Umbilical cord (tissue), 2 donors: ENCODE measurements around the gene PLP1. TPM values are rescaled to one million over a fixed set of nuclear protein-coding genes. Genes with fewer than 3 reads are reported as not detected.
"Not testable (repeated sequence)": the region's sequence is repeated elsewhere in the genome, so short reads cannot be mapped to it uniquely, and the experiment has no call there.

ENCODE experiments used
- DNase-seq: peaks from one replicate; pipeline ENCODE4 v3.0.0-alpha.2; 2015; ENCODE audit warnings: low spot score
- total RNA-seq: library from RNA; depleted of rRNA; stranded (reverse); fragments of >200 nt; gene quantifications from one replicate; pipeline ENCODE4 v1.2.3, GENCODE V29; 2014; ENCODE audit warnings: low replicate concordance; ENCODE audit not compliant: insufficient read depth

Gene PLP1
- 19.0 TPM for total RNA-seq

DNA sequence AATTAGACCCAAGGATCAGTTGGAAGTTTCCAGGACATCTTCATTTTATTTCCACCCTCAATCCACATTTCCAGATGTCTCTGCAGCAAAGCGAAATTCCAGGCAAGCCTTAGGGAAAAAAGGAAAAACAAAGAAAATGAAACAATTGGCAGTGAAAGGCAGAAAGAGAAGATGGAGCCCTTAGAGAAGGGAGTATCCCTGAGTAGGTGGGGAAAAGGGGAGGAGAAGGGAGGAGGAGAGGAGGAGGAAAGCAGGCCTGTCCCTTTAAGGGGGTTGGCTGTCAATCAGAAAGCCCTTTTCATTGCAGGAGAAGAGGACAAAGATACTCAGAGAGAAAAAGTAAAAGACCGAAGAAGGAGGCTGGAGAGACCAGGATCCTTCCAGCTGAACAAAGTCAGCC is at the start of gene PLP1:
PLP1 (plus strand) TSS at position 295 of the 400 bp plus-strand sequence. CDS start 156 bp downstream, outside the sequence.
- no peak for DNase-seq

- no peak for DNase-seq
Measured at GRCh38 chrX:103727115-103727514, 49.5 kb upstream of the PLP1 start.

DNA sequence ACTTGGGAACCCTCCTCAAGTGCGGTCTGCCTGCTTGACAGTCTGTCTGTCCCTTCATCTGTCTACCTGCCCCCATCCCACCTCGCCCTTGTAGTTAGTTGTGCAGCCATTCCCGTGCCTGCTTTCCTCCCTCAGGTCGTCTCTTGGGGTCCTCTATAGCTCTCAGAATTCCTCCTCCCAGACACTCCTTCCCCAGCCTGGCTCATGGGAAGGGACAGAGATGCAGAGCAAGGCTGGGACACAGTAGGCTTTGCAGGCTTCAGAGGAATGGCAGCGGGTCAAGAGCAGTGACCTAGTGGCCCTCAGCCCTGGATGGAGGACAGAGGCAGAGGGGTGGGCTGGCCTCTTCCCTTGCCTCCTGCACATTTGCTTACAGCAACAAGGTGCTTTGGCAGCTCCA is 47.6 kb upstream of the PLP1 start:
- no peak for DNase-seq

DNA sequence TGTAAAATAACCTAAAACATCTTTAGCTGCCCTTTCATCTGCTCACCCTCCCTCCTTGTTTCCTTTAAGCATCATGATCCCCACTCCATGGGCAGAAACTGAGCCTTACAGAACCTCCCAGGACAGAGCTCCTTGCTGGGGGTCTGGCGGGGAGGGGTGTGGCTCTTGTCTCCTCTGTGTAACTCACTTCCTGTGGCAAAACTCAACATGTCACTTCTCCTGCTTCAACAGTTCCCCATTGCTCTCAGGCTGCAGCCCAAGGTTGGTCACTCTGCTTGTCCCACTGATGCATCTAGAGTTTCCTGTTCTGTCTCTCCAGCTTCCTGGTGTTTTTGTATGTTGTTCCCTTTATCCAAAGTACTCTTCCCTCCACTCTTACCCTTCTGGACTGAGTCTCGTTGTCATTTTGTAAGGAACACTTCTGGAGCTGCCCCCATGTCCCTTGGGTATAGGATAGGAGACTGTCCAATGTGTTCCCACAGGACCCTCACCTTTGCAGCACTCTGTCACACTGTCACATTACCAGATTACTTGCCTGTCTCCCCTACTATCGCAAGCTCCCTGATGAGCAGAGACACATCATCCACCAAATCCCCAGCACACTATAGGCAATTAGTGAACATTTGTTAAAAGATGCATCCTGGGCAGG is 46.4 kb upstream of the PLP1 start:
- DNase-seq = no peak

DNA sequence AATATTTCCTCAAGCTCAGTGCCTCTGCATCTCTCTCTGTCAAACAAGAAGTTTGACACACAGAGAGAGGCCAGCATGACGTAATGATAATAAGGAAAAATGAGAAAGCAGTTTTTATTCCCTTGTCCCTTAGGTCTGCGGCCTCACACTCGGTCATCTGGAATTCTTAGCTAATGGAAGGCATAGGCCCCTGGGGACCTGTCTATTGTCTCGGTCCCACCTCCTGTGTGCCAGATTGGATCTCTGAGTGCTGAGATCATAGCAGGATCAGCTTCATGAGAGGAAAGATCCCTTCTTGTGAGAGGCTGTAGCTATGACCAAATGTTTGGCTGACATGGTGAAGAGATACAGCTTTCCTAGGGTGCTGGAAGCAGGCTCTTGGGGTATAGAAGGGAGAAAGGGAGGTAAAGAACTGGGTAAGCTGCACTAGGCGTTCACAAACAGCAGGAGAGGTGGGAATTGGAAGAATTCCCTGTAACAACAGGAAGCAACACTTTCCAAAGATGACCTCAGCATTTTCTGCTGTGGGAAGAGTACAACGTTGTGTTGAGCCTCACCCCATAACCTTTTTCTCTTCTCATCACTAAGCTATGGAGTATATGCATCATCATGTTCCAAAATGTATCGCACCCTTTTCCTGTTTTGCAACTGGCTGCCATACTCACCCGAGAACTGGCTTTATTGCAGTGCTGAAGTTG is 45.7 kb upstream of the PLP1 start:
- peak; percentile 38 for DNase-seq

GRCh38 chrX:103733017-103733416 is 43.6 kb upstream of the PLP1 start:
- no peak for DNase-seq

GRCh38 chrX:103734125-103734760 is 42.4 kb upstream of the PLP1 start:
- DNase-seq = no peak

- DNase-seq = no peak
Measured at GRCh38 chrX:103737696-103738095, 38.9 kb upstream of the PLP1 start.

GRCh38 chrX:103739421-103739820 is 37.2 kb upstream of the PLP1 start:
- DNase-seq = no peak

GRCh38 chrX:103741879-103742278 is 34.8 kb upstream of the PLP1 start:
- DNase-seq = no peak

- no peak for DNase-seq
Measured at GRCh38 chrX:103742339-103742738, 34.3 kb upstream of the PLP1 start.

- no peak for DNase-seq
Measured at GRCh38 chrX:103747163-103747562, 29.5 kb upstream of the PLP1 start.

DNA sequence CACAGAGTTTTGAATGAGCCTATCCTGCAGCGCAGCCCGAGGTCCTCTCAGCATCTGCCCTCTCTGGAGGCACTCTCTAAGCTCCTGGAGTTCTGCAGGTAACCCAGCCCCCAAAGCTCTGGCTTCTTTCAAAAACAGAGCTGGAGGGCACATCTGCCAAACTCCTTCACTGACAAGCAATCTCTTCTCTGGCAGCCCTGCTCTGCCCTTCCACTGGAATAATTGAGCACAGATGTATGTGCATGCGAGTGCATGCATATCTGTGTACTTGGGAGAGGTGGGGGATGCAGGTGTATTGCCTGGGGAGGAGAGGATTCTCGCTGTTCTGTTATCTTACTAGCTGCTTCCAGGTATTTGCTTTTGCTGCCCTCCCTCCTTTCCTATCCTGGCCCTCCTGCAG is 22.2 kb upstream of the PLP1 start:
- DNase-seq = peak; percentile 12

DNA sequence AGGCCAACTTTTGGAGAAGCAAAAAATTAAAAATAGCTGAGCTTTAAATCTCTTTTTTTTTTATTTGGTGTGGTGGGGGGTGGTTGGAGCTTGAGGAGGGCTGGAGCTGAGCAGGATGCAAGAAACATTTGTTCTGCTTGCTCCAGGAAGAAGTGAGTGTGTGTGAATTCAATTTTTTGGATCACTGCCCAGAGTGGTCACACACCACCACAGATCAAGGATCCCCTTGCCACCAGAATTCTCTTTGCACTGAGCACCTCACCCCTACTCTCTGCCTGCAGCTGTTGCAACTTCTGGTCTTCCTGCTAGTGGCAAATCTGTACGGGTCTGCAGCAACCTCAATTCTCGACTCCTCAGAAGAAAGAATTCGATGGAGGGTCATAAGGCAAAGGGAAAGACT is 19.9 kb upstream of the PLP1 start:
- no peak for DNase-seq

GRCh38 chrX:103758555-103758954 is 18.1 kb upstream of the PLP1 start:
- no peak for DNase-seq

DNA sequence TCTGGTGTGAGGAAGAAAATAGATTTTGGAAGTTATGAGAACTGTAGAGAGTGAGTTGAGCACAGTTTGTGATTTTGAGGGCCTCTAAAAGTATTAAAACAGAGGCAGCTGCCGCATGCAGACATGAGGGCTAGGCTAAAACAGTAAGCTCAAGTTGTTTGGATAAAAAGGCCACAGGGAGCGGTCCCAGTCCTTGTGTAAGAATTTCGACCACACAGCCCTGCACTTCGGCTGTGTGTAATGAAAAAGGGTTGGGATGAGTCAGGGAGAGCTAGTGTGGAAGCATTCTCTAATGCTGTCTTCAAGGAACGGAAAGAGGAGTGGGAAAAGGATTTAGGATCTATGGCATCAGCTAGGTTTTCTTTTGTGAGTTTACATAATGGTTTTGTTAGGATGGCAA is 13.1 kb upstream of the PLP1 start:
- DNase-seq = not testable (repeated sequence)

DNA sequence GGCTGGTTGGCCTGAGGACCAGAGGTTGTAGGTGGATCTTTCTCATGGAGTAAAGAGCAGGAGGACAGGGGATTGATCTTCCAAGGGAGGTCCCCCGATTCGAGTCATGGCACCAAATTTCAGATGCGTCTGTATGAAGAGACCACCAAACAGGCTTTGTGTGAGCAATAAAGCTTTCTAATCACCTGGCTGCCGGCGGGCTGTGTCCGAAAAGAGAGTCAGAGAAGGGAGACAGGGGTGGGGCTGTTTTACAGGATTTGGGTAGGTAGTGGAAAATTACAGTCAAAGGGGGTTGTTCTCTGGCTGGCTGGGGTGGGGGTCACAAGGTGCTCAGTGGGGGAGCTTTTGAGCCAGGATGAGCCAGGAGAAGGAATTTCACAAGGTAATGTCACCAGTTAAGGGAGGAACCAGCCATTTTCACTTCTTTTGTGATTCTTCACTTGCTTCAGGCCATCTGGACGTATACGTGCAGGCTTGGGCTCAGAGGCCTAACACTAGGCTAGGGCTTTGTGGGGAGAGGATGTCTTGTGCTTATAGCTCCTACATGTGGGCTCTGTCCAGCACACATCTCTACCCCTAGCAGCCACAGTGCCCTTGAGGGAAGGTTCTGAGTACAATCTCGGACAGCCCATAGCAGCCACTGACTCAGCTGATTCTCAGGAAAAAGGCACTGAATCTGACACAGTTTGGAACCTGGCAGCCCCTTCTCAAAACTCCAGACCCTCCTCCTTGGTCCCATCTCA is 9.7 kb upstream of the PLP1 start:
- not testable (repeated sequence) for DNase-seq

DNA sequence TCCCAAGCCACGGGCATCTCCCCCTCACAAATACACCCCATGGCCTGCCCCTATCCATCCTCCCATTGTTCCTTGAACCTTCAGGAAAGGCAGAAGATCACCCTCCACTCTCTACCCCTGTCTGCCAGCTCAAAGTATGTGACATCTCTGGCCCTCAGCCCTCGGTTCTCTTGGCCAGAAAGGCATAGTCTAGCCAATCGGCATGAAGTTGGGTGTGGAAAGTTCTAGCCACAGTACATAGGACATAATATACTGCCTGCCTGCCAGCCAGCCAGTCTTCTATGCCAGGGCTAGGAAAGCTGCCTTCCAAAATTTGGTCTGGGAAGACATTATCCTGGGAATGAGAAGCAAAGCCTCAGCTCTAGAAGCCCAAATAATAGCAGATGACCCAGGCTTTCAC is 3.2 kb upstream of the PLP1 start:
- no peak for DNase-seq

DNA sequence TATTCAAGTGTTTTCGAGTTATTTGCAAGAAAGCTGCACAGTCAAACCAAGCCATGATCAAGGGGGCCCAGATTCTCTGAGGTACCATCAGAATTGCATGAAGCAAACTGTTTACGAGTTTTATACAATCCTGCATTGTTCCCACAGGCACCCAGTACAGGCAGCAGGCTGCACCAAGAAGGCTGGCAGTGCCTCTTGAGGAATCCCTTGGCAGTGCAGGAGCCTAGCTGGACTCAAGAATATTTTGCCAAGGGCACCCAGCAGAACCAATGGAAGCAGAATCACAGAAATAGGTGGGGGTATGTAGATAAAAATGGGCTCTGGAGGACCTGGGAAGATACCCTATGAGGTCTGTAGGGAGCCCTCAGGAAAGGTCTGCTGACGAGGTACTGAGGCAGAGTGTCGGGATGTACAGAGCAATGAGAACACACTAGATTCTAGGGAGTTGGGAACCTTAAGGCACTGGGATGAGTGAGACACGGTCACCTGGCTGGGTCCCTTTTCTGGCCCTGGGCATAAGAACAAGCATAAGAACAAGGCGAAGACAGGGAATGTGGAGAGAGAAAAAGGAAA is 2.5 kb upstream of the PLP1 start:
- DNase-seq = no peak

- no peak for DNase-seq
Measured at GRCh38 chrX:103779141-103779789, 2.6 kb downstream of the PLP1 start.

GRCh38 chrX:103780336-103781061 is 3.9 kb downstream of the PLP1 start:
- DNase-seq = no peak
